Breast epithelium (tissue), 3 donors: ENCODE data around the gene STARD3NL.

Source experiments
- POLR2A ChIP-seq: fragments of 450-650 bp; IDR thresholded peaks from one replicate; pipeline ENCODE4 v1.6.1; 2016; ENCODE audit warnings: antibody characterized with exemption, mild to moderate bottlenecking, moderate library complexity
- TF ChIP-seq, protein P1 (sequence below), 3 donors: fragments of 450-650 bp; IDR thresholded peaks; one replicate each; pipeline ENCODE4 v1.5.1; 2016 to 2017; ENCODE audit warnings: antibody characterized with exemption in 3 of 3, mild to moderate bottlenecking in 3 of 3, moderate library complexity in 3 of 3

DNA sequence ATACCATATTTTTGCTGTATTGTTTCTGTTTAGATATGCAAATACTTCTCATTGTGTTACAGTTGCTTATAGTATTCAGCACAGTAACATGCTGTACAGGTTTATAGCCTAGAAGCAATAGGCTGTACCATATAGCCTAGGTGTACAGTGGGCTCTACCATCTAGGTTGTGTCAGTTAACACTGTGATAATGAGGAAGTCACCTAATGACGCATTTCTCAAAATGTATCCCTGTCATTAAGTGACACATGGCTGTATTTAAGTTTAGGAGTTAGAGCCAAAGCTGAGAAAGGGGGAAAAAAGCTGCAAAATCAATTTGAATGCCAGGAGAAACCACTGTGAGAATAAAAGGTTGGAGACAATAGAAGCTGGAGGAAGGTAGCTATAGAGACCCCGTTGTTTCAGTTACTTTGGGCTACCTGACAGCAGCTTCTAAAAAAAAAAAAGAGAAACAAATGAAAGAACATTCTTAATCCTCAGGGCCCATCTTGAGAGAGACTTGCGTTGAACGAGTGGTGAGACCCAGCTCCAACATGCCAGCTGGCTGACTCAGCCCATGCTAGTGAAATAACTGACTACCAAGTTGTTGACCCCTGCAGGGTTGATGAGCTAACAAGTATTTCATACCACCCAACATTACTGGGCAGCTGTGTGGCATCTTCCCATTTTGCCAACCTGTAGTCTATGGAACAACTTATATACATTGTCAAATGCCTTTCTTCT is 8.7 kb downstream of the STARD3NL start:
- TF ChIP-seq, protein P1, sequence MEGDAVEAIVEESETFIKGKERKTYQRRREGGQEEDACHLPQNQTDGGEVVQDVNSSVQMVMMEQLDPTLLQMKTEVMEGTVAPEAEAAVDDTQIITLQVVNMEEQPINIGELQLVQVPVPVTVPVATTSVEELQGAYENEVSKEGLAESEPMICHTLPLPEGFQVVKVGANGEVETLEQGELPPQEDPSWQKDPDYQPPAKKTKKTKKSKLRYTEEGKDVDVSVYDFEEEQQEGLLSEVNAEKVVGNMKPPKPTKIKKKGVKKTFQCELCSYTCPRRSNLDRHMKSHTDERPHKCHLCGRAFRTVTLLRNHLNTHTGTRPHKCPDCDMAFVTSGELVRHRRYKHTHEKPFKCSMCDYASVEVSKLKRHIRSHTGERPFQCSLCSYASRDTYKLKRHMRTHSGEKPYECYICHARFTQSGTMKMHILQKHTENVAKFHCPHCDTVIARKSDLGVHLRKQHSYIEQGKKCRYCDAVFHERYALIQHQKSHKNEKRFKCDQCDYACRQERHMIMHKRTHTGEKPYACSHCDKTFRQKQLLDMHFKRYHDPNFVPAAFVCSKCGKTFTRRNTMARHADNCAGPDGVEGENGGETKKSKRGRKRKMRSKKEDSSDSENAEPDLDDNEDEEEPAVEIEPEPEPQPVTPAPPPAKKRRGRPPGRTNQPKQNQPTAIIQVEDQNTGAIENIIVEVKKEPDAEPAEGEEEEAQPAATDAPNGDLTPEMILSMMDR (IDR thresholded peaks at IDR 0.05), result no peak
- no peak for TF ChIP-seq POLR2A
